Measurements from ENCODE around the gene SLX1B. TPM values are rescaled to one million over a fixed set of nuclear protein-coding genes. Genes with fewer than 3 reads are reported as not detected.

Gene SLX1B
- polyA plus RNA-seq, 1 donor from 2014 or later, result 66.4 TPM

Small RNAs within 50 kb of the gene (small RNA-seq; reads per million reads assigned to genes)
- gene AC133555.2, result 0 reads per million in 3 experiments

Other genes starting within 250 kb of the SLX1B start
- 0.06 and 0.14 TPM in 2 replicates for gene NPIPB11, start 47.8 kb upstream of the SLX1B start, polyA plus RNA-seq
- 31.9 and 35.5 TPM in 2 replicates for gene BOLA2, start 182 bp upstream of the SLX1B start, polyA plus RNA-seq
- 10.4 and 16.4 TPM in 2 replicates for gene SULT1A4, start 5.4 kb downstream of the SLX1B start, polyA plus RNA-seq
- 5.7 and 8.4 TPM in 2 replicates for gene NPIPB12, start 51.9 kb downstream of the SLX1B start, polyA plus RNA-seq
- gene SPN, start 208.7 kb downstream of the SLX1B start, polyA plus RNA-seq, result 0.09 TPM in 1 of 2 replicates, not detected in the other
- gene QPRT, start 224.6 kb downstream of the SLX1B start, polyA plus RNA-seq, result 2.7 and 3.9 TPM in 2 replicates